Natural killer cell treated with Interleukin-12 subunit alpha and Interleukin-12 subunit beta and Interleukin-15 and Interleukin-18, amount 100 ng/mL, for 72 hours (primary cell): ENCODE measurements around the gene PDGFRB. TPM values are rescaled to one million over a fixed set of nuclear protein-coding genes. Genes with fewer than 3 reads are reported as not detected.

Experiments
- ATAC-seq, 2 donors: fragments of 150-1000 bp; cut with Tn5 transposase in 1 of 2; sonication (Bioruptor Pico), chemical (Tn5 transposase) in 1 of 2; 2 replicates each; pipeline ENCODE4 v1.10.0; 2021
- DNase-seq: peaks from one replicate; pipeline ENCODE4 v3.0.0; 2022; ENCODE audit warnings: low spot score
- H3K27ac Mint-ChIP-seq, 2 donors: 1 replicate in 1 of 2; 2 replicates in 1 of 2; pipeline ENCODE4 v1.8.0; 2022; ENCODE audit warnings: mixed read lengths in 2 of 2, mild to moderate bottlenecking in 1 of 2, moderate library complexity in 1 of 2
- H3K27me3 Mint-ChIP-seq, 2 donors: 1 replicate in 1 of 2; 2 replicates in 1 of 2; pipeline ENCODE4 v1.8.0; 2022; ENCODE audit warnings: mixed read lengths in 2 of 2
- H3K36me3 Mint-ChIP-seq: one replicate; pipeline ENCODE4 v1.8.0; 2022; ENCODE audit warnings: mixed read lengths
- H3K4me1 Mint-ChIP-seq, 2 donors: 1 replicate in 1 of 2; 2 replicates in 1 of 2; pipeline ENCODE4 v1.8.0; 2022; ENCODE audit warnings: low read depth in 2 of 2, mixed read lengths in 2 of 2, mild to moderate bottlenecking in 1 of 2
- H3K4me3 Mint-ChIP-seq: one replicate; pipeline ENCODE4 v1.8.0; 2022; ENCODE audit warnings: mixed read lengths
- H3K9me3 Mint-ChIP-seq: 2 replicates; pipeline ENCODE4 v1.8.0; 2022; ENCODE audit warnings: mixed read lengths
- total RNA-seq, 2 donors: library from RNA; stranded (reverse); gene quantifications; one replicate each; pipeline ENCODE4 v1.2.3, GENCODE V29; 2022

PDGFRB gene
- total RNA-seq, 2 donors from 2014 or later, result 4.4 to 9.0 TPM

DNA sequence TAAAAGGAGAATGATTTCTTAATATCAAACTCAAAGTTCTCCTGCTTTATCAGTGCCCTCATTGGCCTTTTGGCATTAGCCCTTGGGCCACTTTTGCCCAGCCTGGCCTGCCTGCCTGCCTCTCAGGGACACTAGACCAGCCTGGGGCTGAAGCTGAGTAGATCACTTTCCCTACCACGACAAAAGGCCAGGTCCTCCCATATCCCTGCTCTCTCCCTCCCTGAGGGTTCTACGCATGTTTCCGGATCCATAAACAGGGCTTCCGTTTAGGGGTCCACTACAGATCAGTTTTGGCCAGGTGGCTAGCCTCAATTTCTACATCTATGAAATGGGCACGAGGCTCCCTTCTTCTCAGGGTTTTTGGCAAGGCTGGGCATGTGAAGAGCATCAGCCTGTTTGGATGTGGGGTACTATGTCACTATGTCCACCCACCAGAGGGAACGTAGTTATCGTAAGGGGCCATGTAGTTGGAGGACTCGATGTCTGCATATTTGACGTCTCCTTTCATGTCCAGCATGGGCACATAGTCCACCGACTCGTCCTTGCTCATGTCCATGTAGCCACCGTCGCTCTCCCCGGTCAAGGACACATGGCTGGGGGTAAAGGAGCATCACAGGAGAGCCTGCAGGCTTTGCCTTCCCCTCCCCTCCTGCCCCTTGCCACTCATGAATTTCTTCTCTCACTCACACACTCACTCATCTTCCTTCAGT lies 34.0 kb downstream of the PDGFRB start:
- DNase-seq (no peak), ATAC-seq (no peak)
- Mint-ChIP-seq H3K4me3 (no peak overlapping the region), H3K27me3 (no peaks in the 10 kb centered on the region), H3K27ac (no peak overlapping the region), H3K36me3 (no peaks in the 10 kb centered on the region), H3K4me1 (peaks cover 5 to 6% of the 10 kb centered on the region in 2 donors), H3K9me3 (no peaks in the 10 kb centered on the region)

DNA sequence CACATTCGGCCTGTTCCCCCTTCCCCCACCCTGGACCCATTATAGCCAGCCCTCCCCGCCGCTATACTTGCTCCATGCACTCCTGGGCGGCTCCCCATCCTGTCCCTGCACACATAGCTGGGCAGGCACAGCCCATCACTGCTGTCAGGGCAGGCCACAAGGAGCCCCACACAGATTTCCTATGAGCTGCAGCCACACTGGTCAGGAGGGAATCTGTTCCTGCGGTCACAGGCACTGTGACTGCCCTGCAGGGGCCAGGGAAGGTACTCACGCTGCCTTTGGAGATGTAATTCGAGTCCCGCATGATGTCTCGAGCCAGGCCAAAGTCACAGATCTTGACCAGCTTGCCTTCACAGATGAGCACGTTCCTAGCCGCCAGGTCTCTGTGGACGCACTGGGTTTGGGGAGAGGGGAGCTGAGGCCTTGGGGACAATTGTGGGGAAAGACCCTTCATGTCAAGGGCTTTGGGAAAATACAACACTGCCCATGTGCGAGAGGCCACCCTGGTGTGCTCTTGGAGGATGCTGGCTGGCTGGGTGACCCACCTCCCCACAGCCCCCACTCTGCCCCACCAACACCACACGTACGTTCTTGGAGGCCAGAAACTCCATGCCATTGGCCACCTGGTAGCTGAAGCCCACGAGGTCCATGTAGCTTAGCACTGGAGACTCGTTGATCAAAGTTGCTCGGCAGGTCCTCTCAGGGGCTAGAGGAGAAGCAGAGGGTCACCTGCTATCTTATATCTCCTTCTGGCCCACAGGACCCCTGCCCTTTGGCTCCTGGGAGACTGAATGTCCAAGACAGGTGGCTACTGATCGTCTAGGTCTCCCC lies 34.8 kb downstream of the PDGFRB start:
- Mint-ChIP-seq H3K4me3 (no peak overlapping the region), H3K36me3 (no peaks in the 10 kb centered on the region), H3K27me3 (no peaks in the 10 kb centered on the region), H3K27ac (no peak overlapping the region), H3K9me3 (no peaks in the 10 kb centered on the region), H3K4me1 (peaks cover 5 to 6% of the 10 kb centered on the region in 2 donors)
- DNase-seq, result no peak
- no peak for ATAC-seq

DNA sequence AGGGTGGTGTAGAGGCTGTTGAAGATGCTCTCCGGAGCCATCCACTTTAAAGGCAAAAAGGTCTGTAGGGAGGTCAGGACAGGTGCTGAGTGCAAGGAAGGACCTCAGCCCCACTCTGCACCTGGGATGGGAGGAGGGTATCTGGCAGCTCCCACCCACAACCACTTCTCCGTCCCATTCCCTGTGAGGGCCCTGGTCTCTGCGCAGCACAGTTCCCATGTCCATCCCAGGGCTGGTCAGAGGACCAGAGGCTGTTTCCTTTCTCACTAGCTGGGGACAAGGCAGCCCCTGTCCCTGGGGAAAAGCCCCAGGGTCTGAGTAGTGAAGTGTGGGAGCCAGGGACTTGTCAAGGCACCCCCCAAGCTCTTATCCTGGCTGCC lies 35.6 kb downstream of the PDGFRB start:
- no peaks in the 10 kb centered on the region for H3K27me3 Mint-ChIP-seq
- H3K36me3 Mint-ChIP-seq, result no peaks in the 10 kb centered on the region
- no peak overlapping the region for H3K4me3 Mint-ChIP-seq
- H3K27ac Mint-ChIP-seq, result no peak overlapping the region
- H3K4me1 Mint-ChIP-seq, result peaks cover 5 to 6% of the 10 kb centered on the region in 2 donors
- DNase-seq, result no peak
- ATAC-seq, result no peak
- H3K9me3 Mint-ChIP-seq, result no peaks in the 10 kb centered on the region

DNA sequence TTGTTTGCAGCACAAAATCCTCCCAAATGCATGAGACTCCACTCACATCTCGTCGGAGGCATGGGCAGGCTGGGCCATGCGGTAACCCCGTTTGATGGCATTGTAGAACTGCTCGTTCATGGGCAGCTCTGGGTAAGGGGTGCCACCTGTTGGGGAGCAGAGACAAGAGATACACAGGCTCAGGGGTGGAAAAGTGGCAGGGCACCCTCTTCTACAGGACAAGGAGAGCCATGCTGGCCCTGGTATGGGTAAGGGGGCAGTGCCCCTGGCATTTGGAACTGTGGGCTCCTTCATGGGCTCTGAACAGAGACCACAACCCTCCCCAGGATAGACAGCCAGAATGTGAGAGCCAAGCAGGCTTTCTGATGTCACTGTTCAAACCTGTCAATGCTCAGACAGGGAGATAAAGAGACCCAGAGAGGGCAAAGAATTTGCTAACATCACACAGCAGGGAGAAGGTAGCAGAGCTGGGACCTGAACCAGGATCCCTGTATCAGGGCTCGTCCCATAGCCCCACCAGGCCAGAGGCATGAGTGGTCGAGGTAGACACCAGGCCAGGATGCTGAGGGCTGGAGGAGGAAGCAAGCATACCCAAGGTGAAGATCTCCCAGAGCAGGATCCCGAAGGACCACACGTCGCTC lies 36.1 kb downstream of the PDGFRB start:
- no peaks in the 10 kb centered on the region for H3K9me3 Mint-ChIP-seq
- H3K27me3 Mint-ChIP-seq, result no peaks in the 10 kb centered on the region
- no peak for DNase-seq
- H3K27ac Mint-ChIP-seq, result no peak overlapping the region
- no peak for ATAC-seq
- no peaks in the 10 kb centered on the region for H3K36me3 Mint-ChIP-seq
- H3K4me3 Mint-ChIP-seq, result no peak overlapping the region
- peaks cover 5 to 6% of the 10 kb centered on the region in 2 donors for H3K4me1 Mint-ChIP-seq

DNA sequence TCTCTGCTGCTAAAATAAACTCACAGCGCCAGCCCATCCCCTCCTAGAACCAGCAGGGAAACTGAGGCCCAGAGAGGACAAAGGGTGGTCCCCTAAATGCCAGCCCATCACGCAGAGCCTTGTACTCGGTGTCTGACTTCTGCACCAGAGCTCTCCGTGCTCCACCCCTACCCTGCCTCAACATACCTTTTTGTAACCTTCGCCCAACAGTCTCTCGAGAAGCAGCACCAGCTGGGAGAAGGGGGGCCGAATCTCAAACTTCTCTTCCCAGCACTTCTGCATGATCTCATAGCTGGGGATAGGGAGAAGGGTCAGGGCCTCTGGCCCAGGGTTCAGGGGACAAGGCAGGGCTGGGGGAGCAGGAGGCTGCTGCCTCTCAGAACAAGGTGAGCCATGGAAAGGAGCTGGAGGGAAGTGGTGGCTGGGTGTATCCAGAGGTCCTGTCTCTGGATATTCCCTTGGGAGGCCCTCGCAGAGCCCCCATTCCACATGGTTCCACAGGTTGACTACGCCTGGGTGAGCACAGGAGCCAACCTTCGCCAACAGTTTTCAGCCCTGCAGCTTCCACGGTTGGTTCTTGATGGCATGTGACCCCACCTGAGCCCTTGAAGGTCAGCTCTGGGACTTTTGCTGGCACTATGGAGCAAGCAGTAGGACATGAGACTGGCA lies 37.0 kb downstream of the PDGFRB start:
- Mint-ChIP-seq H3K27me3 (no peaks in the 10 kb centered on the region), H3K27ac (no peak overlapping the region), H3K4me1 (peaks cover 5 to 6% of the 10 kb centered on the region in 2 donors), H3K36me3 (no peaks in the 10 kb centered on the region), H3K4me3 (no peak overlapping the region), H3K9me3 (no peaks in the 10 kb centered on the region)
- DNase-seq, result no peak
- ATAC-seq, result no peak

DNA sequence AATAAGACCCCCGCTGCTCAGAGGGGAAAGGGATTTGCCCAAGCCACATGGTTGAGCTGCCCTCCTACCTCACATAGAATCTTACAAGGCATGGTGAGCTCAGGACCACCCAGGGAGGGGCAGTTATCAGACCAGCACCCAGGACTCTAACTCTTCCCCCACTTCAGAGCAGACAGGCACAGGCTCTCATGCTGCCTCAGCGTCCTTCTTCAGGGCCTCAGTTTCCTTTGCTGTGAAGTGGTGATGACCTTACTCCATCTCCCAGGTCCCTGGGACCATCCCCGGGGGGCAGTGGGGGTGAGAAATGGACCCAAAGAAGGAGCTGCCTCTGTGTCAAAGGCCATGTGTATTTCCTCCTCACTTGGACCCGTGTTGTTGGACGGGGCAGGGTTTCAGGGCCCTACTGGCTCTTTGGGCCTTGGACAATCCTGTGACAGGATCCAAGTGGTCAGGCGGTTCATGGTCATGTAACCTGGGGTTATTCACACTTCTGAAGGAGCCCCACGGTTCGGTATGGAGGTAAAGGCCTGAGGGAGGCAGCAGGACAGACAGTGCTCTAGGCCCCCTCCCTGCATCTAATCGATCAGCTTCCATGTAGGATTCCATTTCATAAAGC lies 37.6 kb downstream of the PDGFRB start:
- DNase-seq (no peak), ATAC-seq (no peak)
- Mint-ChIP-seq H3K36me3 (no peaks in the 10 kb centered on the region), H3K27ac (no peak overlapping the region), H3K9me3 (no peaks in the 10 kb centered on the region), H3K4me3 (no peak overlapping the region), H3K27me3 (no peaks in the 10 kb centered on the region), H3K4me1 (peaks cover 8 to 9% of the 10 kb centered on the region in 2 donors)

DNA sequence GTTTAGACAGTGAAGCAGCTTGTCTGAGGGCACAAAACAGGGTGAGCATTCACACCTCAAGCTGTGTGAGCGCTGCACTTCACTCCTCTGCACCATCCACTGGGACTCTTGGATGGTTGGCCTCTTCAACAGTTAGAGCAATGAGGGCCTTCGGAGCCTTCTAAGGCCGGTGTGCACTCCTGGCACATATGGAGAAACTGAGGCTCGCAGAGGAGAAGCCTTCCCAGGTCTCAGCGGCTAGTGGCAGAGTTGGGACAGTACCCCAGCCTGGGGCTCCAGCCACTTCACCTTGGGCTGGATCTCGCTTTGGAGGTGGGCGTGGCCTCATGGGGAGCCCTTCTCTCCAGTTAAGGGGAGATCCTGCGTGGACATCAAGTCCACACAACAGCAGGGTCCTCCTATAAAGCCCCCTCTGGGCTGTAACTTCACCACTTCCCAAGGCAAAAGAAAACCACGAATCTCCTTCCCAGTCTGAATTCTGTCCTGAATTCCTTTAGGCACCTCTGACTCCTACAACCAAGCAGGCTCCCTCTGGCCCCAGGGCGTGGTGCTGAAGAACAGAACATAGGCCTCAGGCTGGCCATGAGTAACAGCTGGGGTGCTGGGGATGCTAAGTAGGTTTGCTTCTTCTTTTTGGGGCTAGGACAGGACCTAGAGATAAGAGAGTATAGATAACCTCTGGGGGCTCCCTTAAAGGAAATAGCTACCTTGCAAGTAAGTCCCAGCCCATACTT lies 38.8 kb downstream of the PDGFRB start:
- H3K27ac Mint-ChIP-seq, result no peak overlapping the region
- no peak for DNase-seq
- H3K4me1 Mint-ChIP-seq, result peaks cover 5 to 12% of the 10 kb centered on the region in 2 donors
- ATAC-seq, result no peak
- H3K36me3 Mint-ChIP-seq, result no peaks in the 10 kb centered on the region
- no peaks in the 10 kb centered on the region for H3K9me3 Mint-ChIP-seq
- peaks cover 0 to 3% of the 10 kb centered on the region in 2 donors for H3K27me3 Mint-ChIP-seq
- no peak overlapping the region for H3K4me3 Mint-ChIP-seq

DNA sequence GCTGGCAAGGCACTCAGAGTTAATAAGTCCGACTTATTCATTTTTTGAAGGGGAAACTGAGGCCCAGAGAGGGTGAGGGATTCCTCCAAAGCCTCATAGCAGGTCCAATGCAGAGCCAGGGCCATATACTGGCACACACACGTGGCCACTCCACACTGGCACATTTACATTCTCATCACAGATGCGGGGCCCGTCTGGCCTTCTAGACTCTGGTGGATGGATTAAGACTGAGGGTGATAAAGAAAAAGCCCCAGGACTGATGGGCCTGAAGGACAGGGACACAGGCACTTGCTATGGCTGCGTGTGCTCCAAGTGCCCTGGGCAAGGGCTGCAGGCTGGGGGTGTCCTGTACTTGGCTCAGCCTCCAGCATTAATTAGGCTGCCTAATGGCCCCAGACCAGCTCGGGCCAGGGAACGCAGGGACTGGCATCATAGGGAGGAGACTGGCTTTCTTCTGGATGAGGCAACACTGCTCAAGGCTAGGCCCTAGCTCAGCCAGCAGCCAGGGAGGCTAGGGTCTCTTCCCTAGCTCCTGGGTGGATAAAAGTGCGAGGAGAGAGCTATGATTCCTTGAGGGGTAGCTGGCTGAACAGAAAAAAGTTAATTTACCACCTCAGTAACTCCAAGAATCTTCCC lies 40.8 kb downstream of the PDGFRB start:
- H3K4me3 Mint-ChIP-seq, result no peak overlapping the region
- H3K9me3 Mint-ChIP-seq, result no peaks in the 10 kb centered on the region
- H3K4me1 Mint-ChIP-seq, result peaks cover 4 to 12% of the 10 kb centered on the region in 2 donors
- no peaks in the 10 kb centered on the region for H3K36me3 Mint-ChIP-seq
- DNase-seq (no peak), ATAC-seq (no peak)
- peaks cover 0 to 11% of the 10 kb centered on the region in 2 donors for H3K27me3 Mint-ChIP-seq
- H3K27ac Mint-ChIP-seq, result no peak overlapping the region

DNA sequence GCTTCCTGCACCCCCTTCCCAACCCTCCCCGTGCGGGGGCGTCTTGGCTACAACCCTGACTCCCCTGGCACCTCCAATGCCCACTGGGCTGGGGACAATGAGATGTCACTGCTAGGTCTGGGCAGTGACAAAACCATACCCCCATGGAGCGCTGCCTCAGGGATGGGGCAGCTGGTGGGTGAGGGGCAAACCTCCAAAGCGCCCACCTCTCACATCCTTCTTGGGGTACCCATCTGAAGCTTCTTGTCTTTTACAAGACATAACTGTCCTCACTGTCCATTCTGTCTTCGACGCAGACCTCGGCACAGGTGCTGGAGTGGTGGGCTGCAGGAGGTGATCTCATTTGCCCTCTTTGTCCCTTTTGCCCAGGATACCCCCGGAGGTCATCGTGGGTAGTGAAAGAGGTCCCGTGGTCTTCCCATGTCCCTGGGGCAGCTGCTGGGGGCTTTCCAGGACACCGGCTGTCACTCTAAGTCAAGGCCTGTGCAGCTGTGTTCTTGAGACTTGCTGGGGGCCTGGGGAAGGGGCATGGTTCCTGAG lies 41.5 kb downstream of the PDGFRB start:
- no peak for ATAC-seq
- H3K4me1 Mint-ChIP-seq, result peaks cover 4 to 12% of the 10 kb centered on the region in 2 donors

DNA sequence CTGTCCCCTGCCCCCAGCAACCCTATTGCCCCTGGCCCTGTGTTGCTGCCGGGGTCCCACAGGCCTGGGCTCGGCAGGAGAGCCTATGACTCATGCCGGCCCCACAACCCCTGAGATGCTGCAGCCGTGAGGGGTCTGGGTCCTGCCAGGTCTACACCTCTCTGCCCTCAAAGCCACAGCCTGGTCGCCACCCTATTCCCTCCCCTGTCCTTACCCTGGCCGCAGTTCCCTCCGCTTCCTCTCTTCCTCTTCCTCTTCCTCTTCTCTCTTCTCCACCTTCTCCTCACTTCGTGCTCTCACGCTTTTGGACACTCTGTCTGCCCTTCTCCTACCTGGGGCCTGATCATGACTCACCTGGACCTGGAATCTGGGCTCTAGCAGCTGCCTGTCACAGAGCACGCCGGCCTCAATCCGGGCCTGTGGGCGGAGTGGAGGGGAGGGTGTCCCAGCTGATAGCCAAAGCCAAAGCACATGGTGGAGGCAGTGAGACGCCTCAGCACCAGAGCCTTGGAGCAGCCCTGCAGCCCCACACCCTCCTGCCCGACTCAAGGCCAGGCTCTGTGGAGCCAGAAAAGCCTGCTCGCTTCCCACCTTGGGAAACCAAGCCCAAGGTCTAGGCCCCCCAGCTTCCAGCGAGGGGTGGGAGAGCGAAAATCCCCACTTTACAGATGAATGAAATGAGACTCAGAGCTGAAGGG lies 42.4 kb downstream of the PDGFRB start:
- no peaks in the 10 kb centered on the region for H3K36me3 Mint-ChIP-seq
- peaks cover 4 to 12% of the 10 kb centered on the region in 2 donors for H3K4me1 Mint-ChIP-seq
- H3K9me3 Mint-ChIP-seq, result no peaks in the 10 kb centered on the region
- peak overlapping the region in 1 of 2 donors; percentile 61 for H3K27ac Mint-ChIP-seq
- no peak for DNase-seq
- peak; percentile 19 to 29 for ATAC-seq
- H3K4me3 Mint-ChIP-seq, result no peak overlapping the region
- peaks cover 1 to 14% of the 10 kb centered on the region in 2 donors for H3K27me3 Mint-ChIP-seq

More for the DNA sequence above, 41.5 kb downstream of the PDGFRB start:
- Mint-ChIP-seq H3K9me3 (no peaks in the 10 kb centered on the region), H3K27me3 (peaks cover 0 to 14% of the 10 kb centered on the region in 2 donors), H3K36me3 (no peaks in the 10 kb centered on the region), H3K4me3 (no peak overlapping the region), H3K27ac (no peak overlapping the region)
- DNase-seq, result no peak

DNA sequence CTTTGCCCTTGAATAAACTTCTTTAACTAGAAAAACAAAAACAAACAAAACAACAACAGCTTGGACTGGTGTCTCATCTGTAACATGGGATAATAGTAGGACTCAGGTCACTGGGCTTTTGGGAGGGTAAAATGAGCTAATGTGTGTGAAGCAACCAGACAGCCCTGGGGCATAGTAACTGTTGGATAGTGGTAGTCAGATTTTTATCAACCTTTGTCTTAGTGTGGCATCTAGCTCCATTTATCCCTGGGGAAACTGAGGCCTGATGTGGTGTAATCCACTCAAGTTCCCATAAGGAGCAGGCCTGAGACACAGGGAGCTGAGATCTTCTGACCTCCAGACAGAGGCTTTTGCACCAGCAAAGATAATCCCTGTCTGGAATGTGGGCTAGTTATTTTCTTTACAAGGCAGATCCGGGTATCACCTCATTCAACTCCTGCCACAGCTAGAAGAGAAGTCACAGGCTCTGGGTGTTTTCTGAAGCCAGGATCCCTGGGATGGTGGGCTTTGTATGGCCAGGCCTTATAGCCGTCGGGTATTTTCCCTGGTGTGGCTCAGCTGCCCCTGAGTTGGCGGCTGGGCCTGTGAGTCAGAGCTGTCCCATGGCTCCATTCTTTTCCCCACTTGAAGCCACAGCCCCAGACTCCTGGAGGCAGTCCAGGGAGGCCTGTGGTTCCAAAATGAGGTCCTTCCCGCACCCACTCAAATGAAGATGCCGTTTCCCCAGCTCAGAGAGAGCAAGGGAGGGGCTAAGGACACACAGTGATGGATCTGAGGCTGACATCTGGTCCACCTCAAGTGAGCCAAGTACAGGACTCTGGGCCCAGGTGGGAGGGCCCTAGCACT lies 43.2 kb downstream of the PDGFRB start:
- Mint-ChIP-seq H3K27ac (no peak overlapping the region), H3K4me1 (peaks cover 4 to 12% of the 10 kb centered on the region in 2 donors), H3K9me3 (no peaks in the 10 kb centered on the region), H3K27me3 (peaks cover 7 to 14% of the 10 kb centered on the region in 2 donors), H3K36me3 (no peaks in the 10 kb centered on the region), H3K4me3 (no peak overlapping the region)
- ATAC-seq, result no peak
- DNase-seq, result no peak
